GM18498 (cell line): Measurements from ENCODE around the gene RAET1L.
"Not testable (repeated sequence)": the region's sequence is repeated elsewhere in the genome, so short reads cannot be mapped to it uniquely, and the experiment has no call there.

Experiments used
- ATAC-seq: cut with Tn5 transposase; IDR thresholded peaks from one replicate; pipeline ENCODE4 v1.9.1; 2021; ENCODE audit warnings: mild to moderate bottlenecking, moderate library complexity; ENCODE audit not compliant: unreplicated experiment

Gene RAET1L

GRCh38 chr6:149999636-150000035 lies 25.7 kb downstream of the RAET1L start:
- ATAC-seq = no peak

GRCh38 chr6:149995971-149996370 lies 29.4 kb downstream of the RAET1L start:
- ATAC-seq = no peak

GRCh38 chr6:149995235-149995750 lies 30.0 kb downstream of the RAET1L start:
- ATAC-seq = no peak

GRCh38 chr6:149991838-149992237 lies 33.5 kb downstream of the RAET1L start:
- no peak for ATAC-seq

GRCh38 chr6:149991472-149991795 lies 33.9 kb downstream of the RAET1L start:
- not testable (repeated sequence) for ATAC-seq

GRCh38 chr6:149990661-149991471 lies 34.5 kb downstream of the RAET1L start:
- ATAC-seq = no peak

GRCh38 chr6:149990212-149990660 lies 35.1 kb downstream of the RAET1L start:
- no peak for ATAC-seq

GRCh38 chr6:149988550-149989346 lies 36.6 kb downstream of the RAET1L start:
- ATAC-seq = no peak

- ATAC-seq = no peak
These were observed 37.7 kb downstream of the RAET1L start for GRCh38 chr6:149987602-149988107.

GRCh38 chr6:149985481-149985937 lies 39.8 kb downstream of the RAET1L start:
- no peak for ATAC-seq

GRCh38 chr6:149984773-149985172 lies 40.6 kb downstream of the RAET1L start:
- ATAC-seq = no peak

GRCh38 chr6:149983145-149983544 lies 42.2 kb downstream of the RAET1L start:
- ATAC-seq = no peak

GRCh38 chr6:149979293-149979692 lies 46.0 kb downstream of the RAET1L start:
- ATAC-seq = no peak

- ATAC-seq = no peak
These were observed 46.7 kb downstream of the RAET1L start for GRCh38 chr6:149978610-149979009.

- no peak for ATAC-seq
These were observed 48.1 kb downstream of the RAET1L start for GRCh38 chr6:149977221-149977620.

- no peak for ATAC-seq
These were observed 49.9 kb downstream of the RAET1L start for GRCh38 chr6:149975400-149975799.

GRCh38 chr6:149974825-149975224 lies 50.5 kb downstream of the RAET1L start:
- ATAC-seq = no peak

- ATAC-seq = not testable (repeated sequence)
These were observed 50.9 kb downstream of the RAET1L start for GRCh38 chr6:149974394-149974793.

GRCh38 chr6:149969635-149970034 lies 55.7 kb downstream of the RAET1L start:
- ATAC-seq = no peak

- not testable (repeated sequence) for ATAC-seq
These were observed 56.4 kb downstream of the RAET1L start for GRCh38 chr6:149968909-149969308.
